ENCODE data around the gene RPS16.

The RPS16 gene

GRCh38 chr19:39448271-39448670, 12.5 kb upstream of the RPS16 start:
- H3K27me3 ChIP-seq (ENCODE audit: control insufficient read depth, insufficient read depth, low read length): no peaks in the 10 kb centered on the region
- H3K9me3 ChIP-seq (ENCODE audit: control insufficient read depth, insufficient read depth, low read depth, low read length): no peaks in the 10 kb centered on the region
- H3K4me3 ChIP-seq (ENCODE audit: low read depth, low read length): no peak overlapping the region
- H3K9ac ChIP-seq (ENCODE audit: low read length): no peak overlapping the region
- H3K27ac ChIP-seq (ENCODE audit: low read depth, low read length): no peak overlapping the region
- peaks cover 41% of the 10 kb centered on the region for H3K36me3 ChIP-seq (ENCODE audit: control insufficient read depth, insufficient read depth, low read length)
- H3K4me1 ChIP-seq (ENCODE audit: control insufficient read depth, insufficient read depth, low read length): no peaks in the 10 kb centered on the region

GRCh38 chr19:39446365-39447084, 10.8 kb upstream of the RPS16 start:
- H3K27ac ChIP-seq (ENCODE audit: low read depth, low read length): no peak overlapping the region
- no peaks in the 10 kb centered on the region for H3K27me3 ChIP-seq (ENCODE audit: control insufficient read depth, insufficient read depth, low read length)
- H3K4me1 ChIP-seq (ENCODE audit: control insufficient read depth, insufficient read depth, low read length): no peaks in the 10 kb centered on the region
- H3K9ac ChIP-seq (ENCODE audit: low read length): no peak overlapping the region
- peak overlapping the region; percentile 94 for H3K4me3 ChIP-seq (ENCODE audit: low read depth, low read length)
- no peaks in the 10 kb centered on the region for H3K9me3 ChIP-seq (ENCODE audit: control insufficient read depth, insufficient read depth, low read depth, low read length)
- H3K36me3 ChIP-seq (ENCODE audit: control insufficient read depth, insufficient read depth, low read length): peaks cover 24% of the 10 kb centered on the region

GRCh38 chr19:39445196-39446111, 9.7 kb upstream of the RPS16 start, which contains the start of gene SUPT5H:
Gene SUPT5H, plus strand, starts transcription at chr19:39445582. Its CDS starts 309 bp downstream, at chr19:39445891.
- no peaks in the 10 kb centered on the region for H3K4me1 ChIP-seq (ENCODE audit: control insufficient read depth, insufficient read depth, low read length)
- peaks cover 19% of the 10 kb centered on the region for H3K36me3 ChIP-seq (ENCODE audit: control insufficient read depth, insufficient read depth, low read length)
- H3K9ac ChIP-seq (ENCODE audit: low read length): peak within 1 kb of the TSS; percentile 93
- no peaks in the 10 kb centered on the region for H3K27me3 ChIP-seq (ENCODE audit: control insufficient read depth, insufficient read depth, low read length)
- no peaks in the 10 kb centered on the region for H3K9me3 ChIP-seq (ENCODE audit: control insufficient read depth, insufficient read depth, low read depth, low read length)
- peak within 1 kb of the TSS; percentile 94 for H3K4me3 ChIP-seq (ENCODE audit: low read depth, low read length)
- H3K27ac ChIP-seq (ENCODE audit: low read depth, low read length): peak within 1 kb of the TSS; percentile 87; the same call in 1 of the 2 replicates

- H3K9ac ChIP-seq (ENCODE audit: low read length): peak overlapping the region; percentile 93
- H3K9me3 ChIP-seq (ENCODE audit: control insufficient read depth, insufficient read depth, low read depth, low read length): no peaks in the 10 kb centered on the region
- peak overlapping the region; percentile 87; the same call in 1 of the 2 replicates for H3K27ac ChIP-seq (ENCODE audit: low read depth, low read length)
- no peaks in the 10 kb centered on the region for H3K4me1 ChIP-seq (ENCODE audit: control insufficient read depth, insufficient read depth, low read length)
- peak overlapping the region; percentile 94 for H3K4me3 ChIP-seq (ENCODE audit: low read depth, low read length)
- no peaks in the 10 kb centered on the region for H3K27me3 ChIP-seq (ENCODE audit: control insufficient read depth, insufficient read depth, low read length)
- H3K36me3 ChIP-seq (ENCODE audit: control insufficient read depth, insufficient read depth, low read length): peaks cover 17% of the 10 kb centered on the region; the same call in 1 of the 2 replicates
Measured at GRCh38 chr19:39444598-39445195, 8.9 kb upstream of the RPS16 start.

- Histone ChIP-seq H3K9ac (ENCODE audit: low read length) (no peak overlapping the region), H3K36me3 (ENCODE audit: control insufficient read depth, insufficient read depth, low read length) (peaks cover 23% of the 10 kb centered on the region), H3K27me3 (ENCODE audit: control insufficient read depth, insufficient read depth, low read length) (no peaks in the 10 kb centered on the region), H3K4me1 (ENCODE audit: control insufficient read depth, insufficient read depth, low read length) (peaks cover 13% of the 10 kb centered on the region; the same call in 1 of the 2 replicates), H3K9me3 (ENCODE audit: control insufficient read depth, insufficient read depth, low read depth, low read length) (no peaks in the 10 kb centered on the region), H3K27ac (ENCODE audit: low read depth, low read length) (no peak overlapping the region), H3K4me3 (ENCODE audit: low read depth, low read length) (no peak overlapping the region)
Measured at GRCh38 chr19:39438270-39438934, 2.7 kb upstream of the RPS16 start.

GRCh38 chr19:39436350-39436716, 584 bp upstream of the RPS16 start:
- Histone ChIP-seq H3K4me1 (ENCODE audit: control insufficient read depth, insufficient read depth, low read length) (peaks cover 13% of the 10 kb centered on the region; the same call in 1 of the 2 replicates), H3K36me3 (ENCODE audit: control insufficient read depth, insufficient read depth, low read length) (peaks cover 34% of the 10 kb centered on the region), H3K9ac (ENCODE audit: low read length) (peak overlapping the region; percentile 84), H3K4me3 (ENCODE audit: low read depth, low read length) (peak overlapping the region; percentile 99), H3K27me3 (ENCODE audit: control insufficient read depth, insufficient read depth, low read length) (no peaks in the 10 kb centered on the region), H3K9me3 (ENCODE audit: control insufficient read depth, insufficient read depth, low read depth, low read length) (no peaks in the 10 kb centered on the region), H3K27ac (ENCODE audit: low read depth, low read length) (peak overlapping the region; percentile 78; the same call in 1 of the 2 replicates)

GRCh38 chr19:39434123-39435076, 1.3 kb downstream of the RPS16 start:
- Histone ChIP-seq H3K4me3 (ENCODE audit: low read depth, low read length) (peak overlapping the region; percentile 99), H3K27ac (ENCODE audit: low read depth, low read length) (peak overlapping the region; percentile 97), H3K27me3 (ENCODE audit: control insufficient read depth, insufficient read depth, low read length) (no peaks in the 10 kb centered on the region), H3K9me3 (ENCODE audit: control insufficient read depth, insufficient read depth, low read depth, low read length) (no peaks in the 10 kb centered on the region), H3K9ac (ENCODE audit: low read length) (peak overlapping the region; percentile 100), H3K36me3 (ENCODE audit: control insufficient read depth, insufficient read depth, low read length) (peaks cover 34% of the 10 kb centered on the region), H3K4me1 (ENCODE audit: control insufficient read depth, insufficient read depth, low read length) (peaks cover 24% of the 10 kb centered on the region)

GRCh38 chr19:39433480-39434079, 2.2 kb downstream of the RPS16 start:
- Histone ChIP-seq H3K27ac (ENCODE audit: low read depth, low read length) (no peak overlapping the region), H3K9ac (ENCODE audit: low read length) (peak overlapping the region; percentile 10)

GRCh38 chr19:39432677-39433025, 3.1 kb downstream of the RPS16 start:
- Histone ChIP-seq H3K36me3 (ENCODE audit: control insufficient read depth, insufficient read depth, low read length) (peaks cover 34% of the 10 kb centered on the region), H3K27me3 (ENCODE audit: control insufficient read depth, insufficient read depth, low read length) (no peaks in the 10 kb centered on the region), H3K9ac (ENCODE audit: low read length) (no peak overlapping the region), H3K4me1 (ENCODE audit: control insufficient read depth, insufficient read depth, low read length) (peaks cover 36% of the 10 kb centered on the region), H3K4me3 (ENCODE audit: low read depth, low read length) (no peak overlapping the region), H3K9me3 (ENCODE audit: control insufficient read depth, insufficient read depth, low read depth, low read length) (no peaks in the 10 kb centered on the region), H3K27ac (ENCODE audit: low read depth, low read length) (no peak overlapping the region)

More at GRCh38 chr19:39433480-39434079, 2.2 kb downstream of the RPS16 start:
- Histone ChIP-seq H3K36me3 (ENCODE audit: control insufficient read depth, insufficient read depth, low read length) (peaks cover 34% of the 10 kb centered on the region), H3K27me3 (ENCODE audit: control insufficient read depth, insufficient read depth, low read length) (no peaks in the 10 kb centered on the region), H3K4me3 (ENCODE audit: low read depth, low read length) (no peak overlapping the region; the same call in 1 of the 2 replicates), H3K4me1 (ENCODE audit: control insufficient read depth, insufficient read depth, low read length) (peaks cover 31% of the 10 kb centered on the region), H3K9me3 (ENCODE audit: control insufficient read depth, insufficient read depth, low read depth, low read length) (no peaks in the 10 kb centered on the region)
